GM18505 (cell line): ENCODE data around the gene APLP2.
"Not testable (repeated sequence)": the region's sequence is repeated elsewhere in the genome, so short reads cannot be mapped to it uniquely, and the experiment has no call there.

Experiments used
- ATAC-seq: cut with Tn5 transposase; IDR thresholded peaks from one replicate; pipeline ENCODE4 v1.9.1; 2021; ENCODE audit not compliant: unreplicated experiment
- POLR2A ChIP-seq: IDR thresholded peaks from 4 replicates; pipeline ENCODE4 v1.6.1; 2011; ENCODE audit warnings: borderline replicate concordance; ENCODE audit not compliant: insufficient read depth, insufficient read length; ENCODE audit errors: extremely low read depth

Gene APLP2

DNA sequence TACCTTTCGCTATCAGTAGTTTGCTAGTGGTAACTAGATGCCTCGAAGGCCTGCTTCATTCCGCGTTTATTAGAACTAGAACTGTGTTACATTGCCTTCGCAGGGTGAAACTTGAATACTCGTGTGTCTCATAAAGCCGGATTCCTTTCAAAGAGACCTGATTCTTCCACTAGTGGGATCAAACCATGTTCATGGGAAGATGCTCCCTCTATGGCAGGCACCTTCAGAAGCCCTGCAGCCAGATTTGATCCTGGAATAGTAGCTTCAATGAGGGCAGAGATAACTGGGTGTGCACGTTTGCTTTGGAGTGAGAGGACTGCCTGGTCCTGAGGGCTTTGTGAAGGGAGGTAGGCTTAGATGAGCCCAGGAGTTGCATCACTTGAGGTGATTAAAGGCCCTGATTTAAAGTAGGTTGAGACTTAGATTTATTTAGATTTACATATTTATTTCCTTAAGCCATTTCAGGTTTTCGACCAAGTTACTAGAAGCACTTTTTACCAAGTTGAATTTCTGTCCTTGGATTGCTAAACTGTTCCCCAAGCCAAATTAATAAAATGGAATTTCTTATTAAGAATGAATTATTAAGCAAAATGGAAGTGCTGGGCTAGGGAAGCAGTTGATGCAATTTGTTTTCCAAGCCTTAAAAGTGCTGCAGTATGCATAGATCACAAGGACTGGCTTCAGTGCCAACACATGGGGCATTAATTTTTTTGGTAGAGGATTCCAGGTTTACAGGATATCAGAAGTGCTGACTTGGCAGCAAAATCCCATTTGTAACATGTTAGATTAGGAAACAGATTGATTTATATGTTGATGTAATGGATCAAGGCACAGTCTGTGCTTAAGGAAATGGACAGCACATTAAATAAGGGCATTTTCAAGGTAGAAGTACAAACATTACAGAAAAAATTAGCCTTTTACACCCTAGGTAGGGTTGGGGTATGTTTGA is 32.9 kb downstream of the APLP2 start:
- no peak for ATAC-seq
- TF ChIP-seq POLR2A, result no peak

DNA sequence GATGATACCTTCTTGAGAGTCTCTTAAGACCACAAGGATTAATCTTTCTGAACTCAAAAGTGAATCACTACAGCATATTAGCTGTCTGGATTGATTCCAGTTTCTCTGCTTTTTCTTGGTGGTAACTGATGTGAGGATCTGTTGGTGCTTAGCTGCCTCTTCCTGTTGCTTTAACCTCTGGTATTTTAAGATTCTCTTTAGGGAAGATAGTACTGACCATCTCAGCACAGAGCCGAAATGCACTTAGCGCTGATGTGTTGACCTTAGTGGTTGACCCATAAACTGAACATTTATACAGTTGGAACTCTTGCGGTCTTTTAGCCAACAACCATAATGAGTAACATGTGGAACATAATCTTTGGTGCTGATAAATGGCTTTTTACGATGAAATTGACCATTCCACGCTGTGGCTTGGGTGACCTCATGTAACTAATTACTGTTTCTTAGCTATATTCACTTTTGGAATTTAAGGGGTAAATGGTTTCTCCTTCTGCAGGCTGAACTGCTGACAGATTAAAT is 33.7 kb downstream of the APLP2 start:
- no peak for ATAC-seq
- no peak for TF ChIP-seq POLR2A

DNA sequence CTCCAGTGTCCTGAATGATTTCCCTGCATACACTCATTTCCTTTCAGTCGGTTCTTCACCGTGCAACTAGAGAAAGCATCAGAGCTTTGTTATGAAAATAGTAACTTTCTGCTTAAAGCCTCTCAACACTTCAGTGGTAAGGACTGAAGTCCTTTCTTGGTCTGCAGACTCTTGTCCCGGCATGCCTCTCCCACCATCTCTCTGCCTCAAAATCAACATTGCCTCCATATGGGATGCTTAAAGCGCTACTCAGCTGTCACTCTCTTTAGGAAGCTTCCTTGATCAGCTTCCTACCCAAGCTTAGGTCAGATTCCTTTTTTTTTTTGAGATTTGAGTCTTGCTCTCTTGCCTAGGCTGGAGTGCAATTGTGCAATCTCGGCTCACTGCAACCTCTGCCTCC is 36.7 kb downstream of the APLP2 start:
- ATAC-seq, result no peak
- TF ChIP-seq POLR2A, result no peak

DNA sequence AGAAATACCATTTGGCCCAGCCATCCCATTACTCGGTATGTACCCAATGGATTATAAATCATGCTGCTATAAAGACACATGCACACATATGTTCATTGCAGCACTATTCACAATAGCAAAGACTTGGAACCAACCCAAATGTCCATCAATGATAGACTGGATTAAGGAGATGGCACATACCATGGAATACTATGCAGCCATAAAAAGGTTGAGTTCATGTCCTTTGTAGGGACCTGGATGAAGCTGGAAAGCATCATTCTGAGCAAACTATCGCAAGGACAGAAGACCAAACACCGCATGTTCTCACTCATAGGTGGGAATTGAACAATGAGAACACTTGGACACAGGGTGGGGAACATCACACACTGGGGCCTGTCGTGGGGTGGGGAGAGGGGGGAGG is 39.0 kb downstream of the APLP2 start:
- ATAC-seq, result not testable (repeated sequence)

DNA sequence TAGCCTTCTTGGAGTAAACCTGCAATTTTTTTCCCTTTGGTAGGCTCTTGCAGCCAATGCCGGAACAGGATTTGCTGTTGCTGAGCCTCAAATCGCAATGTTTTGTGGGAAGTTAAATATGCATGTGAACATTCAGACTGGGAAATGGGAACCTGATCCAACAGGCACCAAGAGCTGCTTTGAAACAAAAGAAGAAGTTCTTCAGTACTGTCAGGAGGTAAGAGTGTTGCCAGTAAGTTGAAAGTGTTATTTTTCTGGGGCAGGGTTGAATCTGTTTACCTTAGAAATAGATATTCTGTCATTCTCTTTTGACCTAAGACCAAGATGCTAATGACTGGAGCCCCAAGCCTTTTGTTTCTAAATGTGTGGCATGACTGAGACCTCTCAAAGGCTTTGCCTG is 39.7 kb downstream of the APLP2 start:
- no peak for TF ChIP-seq POLR2A
- no peak for ATAC-seq

DNA sequence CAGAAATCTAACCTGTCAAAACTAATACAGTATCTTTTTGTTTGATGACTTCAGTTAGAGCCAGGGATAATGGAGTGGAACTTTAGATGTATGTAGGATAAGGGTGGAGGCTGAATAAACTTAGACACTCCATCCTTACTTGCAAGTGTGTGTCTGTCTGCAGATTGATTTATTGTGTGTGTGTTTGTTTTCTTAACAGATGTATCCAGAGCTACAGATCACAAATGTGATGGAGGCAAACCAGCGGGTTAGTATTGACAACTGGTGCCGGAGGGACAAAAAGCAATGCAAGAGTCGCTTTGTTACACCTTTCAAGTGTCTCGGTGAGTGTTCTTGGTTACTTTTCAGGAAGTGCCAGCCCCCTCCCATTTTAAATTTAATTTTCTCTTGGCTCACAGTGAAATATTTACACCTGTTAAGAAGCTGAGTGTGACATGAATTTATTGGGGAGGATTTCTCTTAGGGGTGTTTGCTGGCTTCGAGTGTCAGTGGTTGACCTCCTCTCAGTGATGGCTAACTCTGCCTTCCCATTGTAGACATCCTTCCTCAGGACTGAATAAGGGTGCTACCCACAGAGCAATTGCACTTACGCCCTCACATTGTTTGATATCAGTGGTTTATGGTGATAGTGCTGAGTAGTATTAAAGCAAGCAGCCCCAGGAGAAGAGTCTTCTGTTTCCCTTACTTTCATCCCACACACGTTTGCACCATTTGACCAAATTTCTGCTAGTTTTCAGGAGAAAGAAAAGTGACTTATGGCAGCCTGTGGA is 40.8 kb downstream of the APLP2 start:
- ATAC-seq, result no peak
- TF ChIP-seq POLR2A, result no peak

DNA sequence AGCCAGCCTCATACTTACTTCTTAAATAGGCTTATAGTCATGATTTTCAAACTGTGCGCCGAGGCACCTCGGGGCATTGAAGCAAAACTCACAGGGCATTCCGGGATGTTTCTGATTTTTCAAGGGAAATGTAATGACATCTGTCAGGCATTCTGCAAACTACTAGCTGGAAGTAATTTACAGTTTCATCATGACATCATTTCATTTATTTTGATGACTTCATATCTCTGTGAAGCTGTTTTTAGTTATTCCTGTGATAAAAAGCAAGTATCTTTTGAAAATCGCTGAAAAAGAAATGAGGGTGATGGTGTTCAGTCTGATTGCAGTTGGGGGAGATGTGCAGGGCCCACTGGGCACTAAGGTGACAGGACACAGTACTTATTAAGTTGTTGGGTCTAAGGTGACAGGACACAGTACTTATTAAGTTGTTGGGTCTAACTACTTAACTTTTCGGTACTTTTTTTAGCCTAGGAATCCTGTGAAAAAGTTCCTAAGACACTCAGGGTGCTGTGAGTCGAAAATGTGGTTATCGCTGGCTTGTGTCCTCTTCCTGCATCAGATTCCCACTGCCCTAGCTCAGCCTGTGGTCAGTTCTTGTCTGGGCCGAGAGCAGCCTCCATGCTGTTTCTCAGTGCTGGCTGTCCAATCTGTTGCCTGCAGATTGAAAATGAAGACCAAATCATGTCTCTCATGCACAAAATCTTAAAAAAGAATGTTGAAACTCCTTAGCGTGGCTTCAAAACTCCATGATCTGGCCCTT is 42.6 kb downstream of the APLP2 start:
- TF ChIP-seq POLR2A, result no peak
- ATAC-seq, result no peak

DNA sequence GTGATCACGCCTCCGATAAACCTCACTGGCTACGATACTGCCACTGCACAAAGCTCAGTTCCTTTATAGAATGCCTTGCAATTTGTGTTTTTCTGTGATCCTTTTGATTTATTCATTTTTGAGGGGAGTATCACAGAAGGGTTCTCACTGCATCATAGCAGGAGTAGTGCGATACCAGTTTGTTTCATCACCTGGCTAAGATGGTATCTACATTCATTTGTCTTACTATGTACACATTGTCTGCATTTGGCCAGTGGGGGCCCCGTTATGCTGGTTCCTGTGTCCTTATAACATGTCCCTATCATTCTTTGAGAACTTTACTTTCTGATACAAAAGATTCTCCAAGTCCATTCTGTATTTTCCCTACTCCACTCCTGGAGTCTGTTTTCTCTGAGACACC is 44.6 kb downstream of the APLP2 start:
- no peak for ATAC-seq
- no peak for TF ChIP-seq POLR2A

DNA sequence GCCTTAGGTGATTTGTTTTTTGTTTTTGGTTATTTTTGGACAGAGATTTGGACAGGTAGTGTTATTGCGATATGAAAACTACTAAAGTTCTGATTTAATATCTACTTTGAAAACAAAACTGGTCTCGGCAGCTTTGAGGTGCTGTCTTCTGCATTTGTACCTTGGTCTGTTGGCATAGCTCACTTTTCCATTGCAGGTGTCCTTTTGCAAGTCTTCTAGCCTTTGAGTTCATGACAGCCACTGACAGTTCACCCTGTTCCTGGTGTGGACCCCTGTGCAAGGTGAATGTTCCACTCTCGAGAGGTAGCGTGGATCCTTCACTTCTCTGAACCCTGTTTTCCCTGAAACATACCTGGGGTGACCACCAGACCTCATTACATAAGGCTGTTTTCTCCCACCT is 45.0 kb downstream of the APLP2 start:
- TF ChIP-seq POLR2A, result no peak
- no peak for ATAC-seq

DNA sequence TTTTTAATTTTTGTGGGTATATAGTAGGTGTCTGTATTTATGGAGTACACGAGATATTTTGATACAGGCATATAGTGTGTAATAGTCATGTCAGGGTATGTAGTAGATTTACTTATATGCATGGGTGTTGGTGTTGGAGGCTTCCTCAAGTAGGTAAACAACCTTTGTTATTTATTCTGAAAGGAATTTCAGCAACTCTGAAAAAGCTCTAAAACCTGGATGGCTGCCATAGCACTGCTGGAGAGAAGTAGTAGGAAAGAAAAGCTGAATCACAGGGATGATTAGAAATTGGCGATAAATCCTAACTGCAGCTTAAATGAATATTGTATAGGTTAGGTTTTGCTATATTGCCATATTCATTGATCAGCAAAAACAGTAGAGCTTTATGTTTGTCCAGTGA is 45.5 kb downstream of the APLP2 start:
- TF ChIP-seq POLR2A, result no peak

DNA sequence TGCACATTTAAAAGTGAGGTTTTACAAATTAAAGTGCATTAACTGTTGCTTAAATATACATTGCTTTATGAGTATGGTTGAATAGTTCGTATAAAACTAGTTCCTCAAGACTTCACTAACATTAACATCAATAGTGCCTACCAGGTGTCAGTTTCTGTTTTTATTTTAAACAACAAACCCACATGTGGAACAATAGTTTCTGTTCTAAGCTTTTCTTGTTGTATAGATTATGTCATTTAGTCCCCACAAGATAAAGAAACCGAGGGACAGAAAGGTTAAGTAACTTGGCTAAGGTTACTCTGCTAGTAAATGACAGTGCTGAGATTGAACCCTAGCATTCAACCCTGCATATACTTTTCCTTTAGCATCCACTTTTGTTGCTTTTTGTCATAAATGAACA is 48.5 kb downstream of the APLP2 start:
- peak; percentile 70 for ATAC-seq
- TF ChIP-seq POLR2A, result no peak

More for the DNA sequence above, 45.5 kb downstream of the APLP2 start:
- ATAC-seq, result no peak

DNA sequence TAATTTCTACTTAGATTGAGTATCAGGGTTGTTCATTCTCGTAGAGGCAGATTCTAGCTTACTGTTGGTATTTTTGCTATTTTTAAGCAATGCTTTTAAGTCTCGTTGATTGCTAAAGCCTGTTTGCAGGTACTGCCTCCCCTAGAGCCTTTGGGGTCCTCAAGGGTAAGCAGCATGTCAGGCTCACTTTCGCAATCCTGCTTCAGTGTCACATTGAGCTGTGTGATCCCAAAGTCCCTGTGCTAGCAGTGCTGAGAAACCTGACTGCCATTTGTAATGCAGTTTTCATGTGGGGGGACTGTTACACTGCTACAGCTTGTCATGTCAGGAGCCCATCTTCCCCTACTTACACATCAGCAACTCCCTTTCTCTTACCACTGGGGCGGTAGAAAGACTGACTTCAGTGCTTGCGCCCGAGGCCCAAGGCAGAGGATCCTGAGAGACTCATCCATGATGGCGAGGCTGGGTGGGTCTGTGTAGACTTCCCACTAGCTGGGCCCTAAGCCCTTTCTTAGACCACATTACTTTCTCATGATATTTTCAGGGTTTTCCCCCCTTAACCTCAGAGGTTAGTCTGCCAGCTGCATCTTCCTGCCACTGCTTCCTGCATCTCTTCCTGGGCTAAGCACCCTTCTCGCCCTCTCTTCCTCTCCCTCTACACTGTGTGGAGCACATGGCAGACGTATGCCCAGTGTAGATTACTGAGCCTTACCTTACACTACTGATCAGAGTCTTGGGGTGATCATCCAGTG is 49.1 kb downstream of the APLP2 start:
- no peak for ATAC-seq
- TF ChIP-seq POLR2A, result no peak
